Sigmoid colon (tissue), 4 donors: ENCODE results near the gene REV3L.
A peak's percentile ranks its signal among the peaks of the same experiment; 100 is the strongest.

Experiments
- POLR2A ChIP-seq, 2 donors: fragments of 450-650 bp; IDR thresholded peaks; one replicate each; pipeline ENCODE4 v1.6.1; 2016; ENCODE audit warnings: antibody characterized with exemption in 2 of 2, mild to moderate bottlenecking in 2 of 2, moderate library complexity in 2 of 2
- POLR2AphosphoS5 ChIP-seq, 4 donors: sonication (generic); formaldehyde crosslinking; IDR thresholded peaks; one replicate each; pipeline ENCODE4 v1.6.1; 2017; ENCODE audit warnings: antibody characterized with exemption in 4 of 4
- TF ChIP-seq, protein P1 (sequence below), 4 experiments: fragments of 450-650 bp in 3 of 4; fragments of 200-600 bp in 1 of 4; IDR thresholded peaks; one replicate each; pipeline ENCODE4 v1.5.1; 2016 to 2019; ENCODE audit warnings: antibody characterized with exemption in 4 of 4, mild to moderate bottlenecking in 3 of 4, moderate library complexity in 2 of 4

DNA sequence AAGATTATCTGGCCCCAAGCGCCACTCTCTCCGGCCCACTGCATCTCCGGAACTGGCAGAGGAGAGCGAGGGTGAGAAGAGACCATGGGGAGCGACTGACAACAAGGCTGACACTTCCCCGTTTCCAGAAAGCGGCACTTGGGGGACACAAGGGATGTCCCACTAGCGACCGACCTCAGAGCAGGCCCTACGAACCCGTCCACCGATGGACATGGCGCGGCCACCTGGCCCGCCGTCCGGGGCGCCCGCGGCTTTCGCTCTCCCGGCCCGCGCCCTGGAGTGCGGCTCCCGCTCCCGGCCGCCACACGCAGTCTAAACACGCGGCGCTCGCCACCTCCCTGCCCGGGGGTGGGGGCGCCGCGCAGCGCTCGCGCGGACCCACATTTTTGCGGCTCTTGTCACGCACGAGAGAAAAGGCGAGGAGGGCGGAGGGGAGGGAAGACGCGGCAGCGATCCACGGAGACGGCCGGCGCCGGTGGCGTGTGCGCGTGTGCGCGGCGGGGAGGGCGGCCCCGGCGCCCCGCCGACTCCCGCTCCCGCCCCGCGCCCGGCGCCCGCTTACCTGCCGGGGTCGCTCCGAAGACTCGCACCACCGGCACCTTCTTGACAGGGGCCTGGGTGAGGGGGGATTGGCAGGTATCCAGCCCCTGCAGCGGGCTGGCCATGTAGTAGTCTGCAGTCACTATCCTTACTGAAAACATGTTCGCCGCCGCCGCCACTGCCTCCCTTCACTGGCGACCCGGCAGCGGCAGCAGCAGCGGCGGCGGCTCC, 645 bp downstream of the REV3L start:
- TF ChIP-seq POLR2AphosphoS5 (IDR thresholded peaks at IDR 0.05) (peak in 3 of 4 donors; percentile 29 to 44 (median 35)), POLR2A (IDR thresholded peaks at IDR 0.05) (no peak)
- TF ChIP-seq, protein P1, sequence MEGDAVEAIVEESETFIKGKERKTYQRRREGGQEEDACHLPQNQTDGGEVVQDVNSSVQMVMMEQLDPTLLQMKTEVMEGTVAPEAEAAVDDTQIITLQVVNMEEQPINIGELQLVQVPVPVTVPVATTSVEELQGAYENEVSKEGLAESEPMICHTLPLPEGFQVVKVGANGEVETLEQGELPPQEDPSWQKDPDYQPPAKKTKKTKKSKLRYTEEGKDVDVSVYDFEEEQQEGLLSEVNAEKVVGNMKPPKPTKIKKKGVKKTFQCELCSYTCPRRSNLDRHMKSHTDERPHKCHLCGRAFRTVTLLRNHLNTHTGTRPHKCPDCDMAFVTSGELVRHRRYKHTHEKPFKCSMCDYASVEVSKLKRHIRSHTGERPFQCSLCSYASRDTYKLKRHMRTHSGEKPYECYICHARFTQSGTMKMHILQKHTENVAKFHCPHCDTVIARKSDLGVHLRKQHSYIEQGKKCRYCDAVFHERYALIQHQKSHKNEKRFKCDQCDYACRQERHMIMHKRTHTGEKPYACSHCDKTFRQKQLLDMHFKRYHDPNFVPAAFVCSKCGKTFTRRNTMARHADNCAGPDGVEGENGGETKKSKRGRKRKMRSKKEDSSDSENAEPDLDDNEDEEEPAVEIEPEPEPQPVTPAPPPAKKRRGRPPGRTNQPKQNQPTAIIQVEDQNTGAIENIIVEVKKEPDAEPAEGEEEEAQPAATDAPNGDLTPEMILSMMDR (IDR thresholded peaks at IDR 0.05): no peak
